ENCODE results near the gene NEK9. TPM values are rescaled to one million over a fixed set of nuclear protein-coding genes. Genes with fewer than 3 reads are reported as not detected.

Gene NEK9
- total and polyA plus RNA-seq, 9 of the 15 experiments (the other 6 are each of a cell fraction or from before 2014, with no cell fraction given) = 2.8 to 39.6 (median 19.8) TPM

GRCh38 chr14:75176142-75176820 is 49.4 kb upstream of the NEK9 start, which contains the start of gene TMED10 (continued):
- TF ChIP-seq ID3 (CRISPR knock-in tag; IDR thresholded peaks at IDR 0.05) (no peak), ID3 (tag; IDR thresholded peaks at IDR 0.05) (0 out of 2 replicates have a peak, but pooled peaks have one; percentile 24), TBP (optimal IDR thresholded peaks at IDR 0.05; ENCODE audit: low read depth, low read length) (peak; percentile 46), HBP1 (CRISPR knock-in tag; IDR thresholded peaks at IDR 0.05) (0 out of 2 replicates have a peak, but pooled peaks have one; percentile 15), CHD2 (IDR thresholded peaks at IDR 0.05; ENCODE audit: low read depth, low read length) (0 out of 2 replicates have a peak, but pooled peaks have one; percentile 28), VEZF1 (CRISPR knock-in tag; IDR thresholded peaks at IDR 0.05) (peak; percentile 45; the same call in 1 of the 2 replicates), DIDO1 (tag; IDR thresholded peaks at IDR 0.05; ENCODE audit: low read depth) (peak; percentile 89), USF2 (CRISPR knock-in tag; IDR thresholded peaks at IDR 0.05) (peak; percentile 98), ZNF717 (CRISPR knock-in tag; IDR thresholded peaks at IDR 0.05) (no peak), MTA2 (IDR thresholded peaks at IDR 0.05; ENCODE audit: low read depth) (peak; percentile 93), ZBTB9 (CRISPR knock-in tag; IDR thresholded peaks at IDR 0.05) (peak; percentile 68; the same call in 1 of the 2 replicates), LEF1 (IDR thresholded peaks at IDR 0.05) (no peak; the same call in 1 of the 2 replicates)
- TF ChIP-seq, protein P1, sequence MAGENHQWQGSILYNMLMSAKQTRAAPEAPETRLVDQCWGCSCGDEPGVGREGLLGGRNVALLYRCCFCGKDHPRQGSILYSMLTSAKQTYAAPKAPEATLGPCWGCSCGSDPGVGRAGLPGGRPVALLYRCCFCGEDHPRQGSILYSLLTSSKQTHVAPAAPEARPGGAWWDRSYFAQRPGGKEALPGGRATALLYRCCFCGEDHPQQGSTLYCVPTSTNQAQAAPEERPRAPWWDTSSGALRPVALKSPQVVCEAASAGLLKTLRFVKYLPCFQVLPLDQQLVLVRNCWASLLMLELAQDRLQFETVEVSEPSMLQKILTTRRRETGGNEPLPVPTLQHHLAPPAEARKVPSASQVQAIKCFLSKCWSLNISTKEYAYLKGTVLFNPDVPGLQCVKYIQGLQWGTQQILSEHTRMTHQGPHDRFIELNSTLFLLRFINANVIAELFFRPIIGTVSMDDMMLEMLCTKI (IDR thresholded peaks at IDR 0.05; ENCODE audit: partially characterized antibody) = no peak
